Astrocyte of the hippocampus (primary cell): ENCODE results near the gene EIF1AD.
A peak's percentile ranks its signal among the peaks of the same experiment; 100 is the strongest.
"Not testable (repeated sequence)": the region's sequence is repeated elsewhere in the genome, so short reads cannot be mapped to it uniquely, and the experiment has no call there.

Experiments used
- DNase-seq: peaks from one replicate; pipeline ENCODE4 v3.0.0; 2011; ENCODE audit warnings: low read depth, low spot score

EIF1AD gene, protein sequence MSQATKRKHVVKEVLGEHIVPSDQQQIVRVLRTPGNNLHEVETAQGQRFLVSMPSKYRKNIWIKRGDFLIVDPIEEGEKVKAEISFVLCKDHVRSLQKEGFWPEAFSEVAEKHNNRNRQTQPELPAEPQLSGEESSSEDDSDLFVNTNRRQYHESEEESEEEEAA

DNA sequence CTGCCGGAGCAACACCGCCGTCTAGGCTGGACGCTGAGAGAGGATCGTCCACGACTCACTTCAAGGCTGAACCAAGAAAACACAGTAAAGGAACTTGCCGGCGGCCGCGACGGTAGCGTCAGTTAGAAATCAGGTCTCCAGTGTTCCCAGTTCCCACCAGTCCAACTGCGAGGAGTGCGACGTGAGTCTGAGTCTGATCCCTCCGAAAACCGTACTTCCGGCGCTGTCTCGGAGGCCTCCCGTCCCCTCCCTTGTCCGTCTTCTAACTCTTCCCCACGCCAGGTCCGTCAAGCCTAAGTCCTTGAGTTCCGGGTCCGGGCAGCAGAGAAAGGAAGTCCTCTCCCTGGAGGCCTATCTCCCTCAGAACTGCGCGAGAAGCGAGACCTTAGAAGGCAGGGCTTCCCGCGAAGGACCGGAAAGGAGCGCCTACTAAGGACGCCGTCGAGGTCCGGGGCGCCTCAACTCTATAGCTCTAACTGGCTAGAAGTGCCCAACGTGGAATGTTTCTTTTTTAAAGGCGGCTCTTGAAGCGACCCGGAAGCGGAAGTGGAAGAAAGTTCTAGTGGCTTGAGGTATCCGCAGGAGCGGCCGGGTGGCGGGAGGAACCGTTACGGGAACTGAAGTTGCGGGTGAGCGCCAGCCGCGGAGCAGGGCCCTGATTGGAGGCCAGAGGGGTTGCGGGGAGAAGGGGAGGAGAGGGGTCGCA lies at the start of gene EIF1AD, which contains the start of gene BANF1:
Gene EIF1AD, minus strand, starts transcription at position 216 of the 706 bp plus-strand sequence. CDS start 1,768 bp downstream, outside the sequence.
Gene BANF1, plus strand, starts transcription at position 562 of the 706 bp plus-strand sequence. CDS start 748 bp downstream, outside the sequence.
- peak; percentile 98 for DNase-seq

DNA sequence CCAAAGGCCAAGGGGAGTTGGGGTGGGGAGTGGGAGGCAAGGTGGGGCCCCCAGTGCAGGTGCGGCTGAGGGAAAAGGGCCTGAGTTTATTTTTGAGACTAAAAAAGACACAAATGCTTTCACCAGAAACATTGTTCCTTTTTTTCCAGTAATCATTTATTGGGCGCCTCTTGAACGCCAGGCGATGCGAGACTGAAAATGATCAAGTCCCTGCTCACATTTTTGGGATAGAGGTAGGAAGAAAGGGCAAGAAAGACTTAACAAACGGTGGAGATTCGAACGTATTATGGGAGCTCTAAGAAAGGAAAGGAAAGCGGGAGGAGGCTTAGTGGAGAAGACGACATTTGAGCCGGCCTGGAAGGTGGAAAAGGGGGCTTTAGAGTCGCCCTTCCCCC lies 49.4 kb upstream of the EIF1AD start:
- DNase-seq: no peak

DNA sequence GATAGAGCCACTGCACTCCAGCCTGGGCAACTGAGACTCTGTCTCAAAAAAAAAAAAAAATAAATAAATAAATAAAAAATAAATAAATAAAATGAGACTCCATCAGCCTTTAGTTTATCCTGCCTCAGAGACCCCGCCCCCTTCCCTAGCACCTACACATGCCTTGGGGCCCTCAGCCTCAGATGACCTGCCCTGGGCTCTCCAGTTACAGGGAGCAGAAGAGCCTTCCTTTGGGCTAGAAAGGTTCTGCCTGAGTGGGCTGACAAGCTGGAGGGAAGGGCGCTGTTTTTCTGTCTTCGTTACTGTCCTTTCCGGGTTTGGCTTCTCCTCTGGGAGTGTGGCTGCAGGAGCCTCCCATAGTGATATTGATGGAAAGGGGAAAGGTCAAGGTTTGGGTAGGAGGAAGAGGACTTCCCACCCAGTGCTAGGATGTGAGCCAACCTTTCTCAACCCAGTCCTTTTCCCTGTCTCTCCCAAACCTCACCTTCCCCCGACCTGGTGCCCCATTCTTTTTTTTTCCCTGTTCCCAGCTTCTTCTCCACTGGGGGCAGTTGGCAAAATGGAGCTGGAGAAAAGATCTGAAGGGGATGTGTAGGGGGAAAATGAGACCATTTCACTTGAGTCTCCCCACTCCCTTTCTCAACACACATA lies 48.7 kb upstream of the EIF1AD start:
- no peak for DNase-seq

DNA sequence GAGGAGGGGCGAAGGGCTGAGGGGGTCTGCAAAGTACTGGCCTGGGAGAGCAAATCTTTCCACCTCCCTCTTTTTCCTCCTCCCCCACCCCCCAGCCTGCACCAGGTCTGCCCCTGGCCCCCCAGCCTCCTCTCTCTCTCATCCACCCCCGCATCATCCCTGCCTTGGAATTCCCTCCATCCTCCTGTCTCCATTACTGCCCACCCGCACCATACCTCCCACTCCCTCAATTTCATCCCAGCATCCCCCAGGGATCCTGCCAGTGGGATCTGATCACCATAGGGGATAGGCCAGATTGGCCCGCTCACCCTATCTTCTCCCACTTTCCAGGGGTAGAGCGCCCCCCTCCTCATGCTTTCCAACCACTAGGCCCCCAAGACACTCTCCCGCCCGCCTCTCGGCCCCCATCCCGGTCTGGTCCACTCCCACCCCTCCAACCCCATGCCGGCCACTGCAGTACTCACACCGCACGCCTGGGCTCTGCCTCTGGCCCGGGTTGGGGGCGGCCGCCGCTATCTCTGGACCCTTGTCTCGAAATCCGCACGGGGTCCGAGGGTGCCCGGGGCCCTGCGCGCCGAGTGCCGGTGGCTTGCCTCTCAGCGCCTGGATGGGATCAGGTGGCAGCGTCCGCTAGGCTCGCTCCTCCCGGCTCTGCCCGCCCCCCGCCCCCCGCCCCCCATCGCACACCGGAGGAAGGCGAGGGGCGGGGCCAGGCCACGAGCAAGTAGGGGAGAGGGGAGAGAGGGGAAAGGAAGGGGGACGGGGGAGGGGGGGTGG lies 46.8 kb upstream of the EIF1AD start, which contains the start of gene GAL3ST3:
Gene GAL3ST3, minus strand, starts transcription at position 615 of the 777 bp plus-strand sequence. CDS start 3,746 bp downstream, outside the sequence.
- peak; percentile 41 for DNase-seq

DNA sequence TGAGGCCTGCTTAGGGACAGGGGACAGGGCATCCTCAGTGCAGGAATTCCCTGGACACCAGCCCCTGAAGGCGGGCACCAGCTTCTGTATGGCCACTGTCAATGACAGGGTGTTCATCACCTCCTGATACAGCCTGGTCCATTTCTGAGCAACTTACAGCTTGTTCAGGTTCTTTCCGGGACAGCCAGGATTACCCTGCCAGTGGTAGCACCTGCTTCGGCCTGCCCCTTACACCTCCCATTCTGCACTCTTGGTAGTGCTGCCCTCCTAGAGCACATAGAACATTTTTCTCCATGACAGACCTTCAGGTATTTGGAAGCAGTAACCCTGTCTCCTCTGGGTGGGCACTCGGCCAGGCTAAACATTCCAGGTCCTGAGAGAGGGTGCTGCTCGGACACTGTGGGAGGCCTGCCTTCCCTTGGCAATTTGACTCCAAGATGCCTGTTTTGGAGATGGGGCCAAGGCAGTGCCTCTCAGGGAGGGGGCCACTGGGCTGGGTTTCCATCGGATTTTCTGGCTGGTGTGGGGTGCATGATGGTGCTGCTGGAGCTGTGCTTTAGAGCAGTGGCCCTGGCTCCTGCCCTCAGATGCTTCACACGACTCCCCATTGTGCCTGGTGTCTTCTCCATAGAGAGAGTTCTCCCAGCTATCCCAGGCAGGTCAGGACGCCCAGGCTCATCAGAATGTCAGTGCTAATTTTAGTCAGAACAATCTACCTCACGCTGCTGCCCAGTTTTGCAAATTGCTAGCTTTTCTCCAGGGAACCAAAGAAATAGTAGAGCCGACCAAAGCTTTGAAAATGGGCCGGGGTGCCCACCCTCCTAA lies 45.8 kb upstream of the EIF1AD start:
- peak; percentile 83 for DNase-seq

DNA sequence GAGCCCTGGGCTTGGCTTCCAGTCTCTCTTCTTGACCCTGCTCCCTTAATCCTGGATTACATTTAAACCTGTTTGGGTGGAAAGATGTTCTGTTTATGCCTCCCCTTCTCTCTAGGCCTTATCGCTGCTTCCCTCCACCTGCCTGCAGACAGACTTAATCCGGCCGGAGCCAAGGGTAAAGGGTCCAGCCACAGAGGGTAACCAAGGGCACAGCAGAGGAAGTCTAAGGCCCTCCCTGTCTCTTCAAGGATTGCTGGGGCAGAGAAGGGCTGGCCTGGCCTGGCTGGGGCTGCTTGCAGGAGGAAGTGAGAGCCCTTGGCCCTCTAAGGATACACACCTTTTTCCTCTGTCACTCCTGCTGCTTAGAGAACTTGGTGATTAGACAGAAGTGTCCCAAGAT lies 44.9 kb upstream of the EIF1AD start:
- no peak for DNase-seq

DNA sequence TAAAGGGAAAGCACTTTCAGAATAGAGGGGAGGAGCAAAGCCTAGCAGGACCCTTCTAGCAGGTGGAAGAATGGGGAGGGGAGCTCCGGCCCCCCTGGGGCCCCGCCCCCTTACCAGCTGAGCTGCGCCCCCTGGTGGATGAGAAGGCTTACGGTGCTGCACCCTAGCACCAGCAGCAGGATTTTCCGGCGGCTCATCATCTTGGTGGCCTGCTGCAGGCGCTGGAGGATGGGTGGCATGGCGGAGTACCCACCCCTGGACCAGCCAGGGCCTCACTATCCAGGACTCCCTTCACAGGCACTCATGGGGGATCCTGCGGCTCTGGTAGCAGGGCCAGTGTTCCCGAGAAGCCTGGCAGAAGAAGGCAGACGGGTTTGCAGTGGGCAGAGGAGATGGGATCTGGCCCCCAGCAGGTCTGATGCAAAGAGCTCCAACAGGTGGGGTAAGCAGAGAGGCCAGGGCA lies 43.3 kb upstream of the EIF1AD start:
- peak; percentile 85 for DNase-seq

DNA sequence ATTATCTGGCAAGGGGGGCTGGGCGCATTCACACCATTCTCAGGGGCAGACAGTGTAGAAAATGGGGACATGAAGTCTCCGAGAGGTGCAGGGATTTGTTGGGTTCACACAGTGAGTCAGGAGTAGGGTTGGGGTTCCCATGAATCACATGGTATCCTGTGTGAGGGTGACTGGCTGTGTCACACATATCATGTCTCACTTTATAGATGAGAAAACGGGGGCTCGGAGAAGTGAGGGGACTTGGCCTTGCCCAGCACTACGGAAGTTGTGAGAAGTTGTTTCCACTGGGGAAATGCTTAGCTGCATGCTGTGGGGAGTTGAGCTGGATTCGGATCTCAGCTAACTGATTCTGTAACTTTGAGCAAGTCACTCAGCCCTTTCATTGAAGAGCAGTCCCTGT lies 42.8 kb upstream of the EIF1AD start:
- DNase-seq: no peak

DNA sequence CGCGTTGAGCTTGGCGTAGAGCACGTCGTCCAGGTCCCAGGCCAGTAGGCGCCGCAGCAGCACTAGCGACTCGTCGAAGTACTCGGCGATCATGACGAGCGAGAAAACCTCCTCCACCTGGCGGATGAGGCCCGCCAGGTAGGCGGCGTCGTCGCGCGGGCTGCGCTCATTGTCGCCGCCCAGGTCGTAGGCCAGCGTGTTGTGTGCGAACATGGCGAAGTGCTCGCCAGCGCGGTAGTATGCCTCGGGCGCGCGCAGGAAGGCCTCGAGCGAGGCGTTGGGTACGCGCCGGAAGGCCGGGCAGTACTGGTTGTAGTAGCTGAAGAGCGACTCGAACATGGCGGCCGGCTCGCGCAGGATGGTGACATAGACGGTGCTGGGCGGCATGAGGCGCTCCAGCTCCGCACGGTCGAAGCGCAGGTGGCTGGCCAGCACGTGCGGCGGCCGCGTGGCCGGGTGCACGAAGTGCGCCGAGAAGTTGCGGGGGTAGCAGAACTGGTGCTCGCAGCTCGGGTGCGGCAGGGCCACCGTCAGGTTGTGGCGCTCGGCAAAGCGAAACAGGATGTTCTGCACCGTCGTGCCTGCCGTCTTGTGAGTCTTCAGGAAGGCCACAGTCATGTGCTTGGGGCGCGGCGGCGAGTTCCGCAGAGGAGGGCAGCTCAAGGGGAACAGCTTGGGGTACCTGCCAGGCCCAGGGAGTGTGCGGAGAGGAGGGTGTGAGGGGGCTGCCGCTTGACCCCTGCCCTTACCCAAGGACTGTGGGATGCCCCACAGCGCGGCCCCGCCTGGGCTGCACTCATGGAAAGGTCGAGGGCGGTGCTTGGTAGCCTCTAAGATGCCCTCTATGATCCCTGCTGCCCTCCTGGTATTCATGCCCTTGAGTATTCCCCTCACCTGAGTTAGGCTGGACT lies 41.3 kb upstream of the EIF1AD start:
- DNase-seq: no peak

DNA sequence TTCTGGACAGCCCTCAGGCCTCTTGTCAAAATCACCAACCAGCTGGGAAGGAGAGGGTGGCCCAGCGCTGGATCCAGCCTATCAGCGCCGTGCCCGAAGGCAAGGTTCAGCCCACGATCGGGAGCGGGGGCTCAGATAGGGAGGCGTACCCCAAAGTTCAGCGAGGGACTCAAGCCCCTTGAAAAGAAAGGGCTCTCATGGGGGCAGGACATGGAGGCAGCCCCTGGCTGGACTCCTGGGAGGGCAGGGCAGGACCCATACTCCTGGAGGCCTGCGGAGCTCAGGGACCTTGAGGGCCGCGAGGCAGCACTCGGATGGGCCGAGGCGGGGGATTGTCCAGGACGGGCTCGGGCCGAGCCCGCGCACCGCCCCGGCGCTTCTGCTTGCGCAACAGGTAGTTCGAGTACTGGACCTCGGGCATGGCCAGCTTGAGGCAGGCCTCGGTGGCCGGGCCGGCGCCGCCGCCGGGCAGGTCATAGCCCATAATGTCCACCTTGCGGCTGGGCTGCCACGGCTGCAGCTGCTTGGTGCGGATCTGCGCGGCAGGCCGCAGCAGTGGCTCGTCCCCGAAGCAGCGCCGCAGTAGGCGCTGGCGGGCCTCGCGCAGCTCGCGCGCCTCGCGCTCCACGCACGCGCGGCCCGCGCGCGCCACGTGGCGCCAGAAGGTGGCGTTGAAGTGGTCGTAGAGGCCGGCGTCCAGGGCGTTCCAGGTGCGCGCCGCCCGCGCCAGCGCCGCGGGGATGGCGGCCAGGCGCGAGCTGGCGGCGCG lies 40.5 kb upstream of the EIF1AD start:
- DNase-seq: no peak

DNA sequence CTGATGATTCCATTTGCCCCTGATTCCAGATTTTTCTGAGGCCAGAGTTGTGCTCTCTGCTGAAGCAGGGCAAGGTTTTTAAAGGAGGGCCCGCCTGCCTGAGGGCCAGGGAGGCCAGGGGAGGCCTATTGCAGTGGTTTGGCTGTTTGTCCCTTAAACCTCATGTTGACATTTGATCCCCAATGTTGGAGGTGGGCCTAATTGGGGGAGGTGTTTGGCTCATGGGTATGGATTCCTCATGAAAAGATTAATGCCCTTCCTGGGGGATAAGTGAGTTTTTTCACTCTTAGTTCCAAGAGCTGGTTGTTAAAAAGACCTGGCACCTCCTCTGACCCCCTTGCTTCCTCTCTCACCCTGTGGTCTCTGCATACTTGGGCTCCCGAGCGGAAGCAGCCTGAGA lies 37.8 kb upstream of the EIF1AD start:
- peak; percentile 48 for DNase-seq

DNA sequence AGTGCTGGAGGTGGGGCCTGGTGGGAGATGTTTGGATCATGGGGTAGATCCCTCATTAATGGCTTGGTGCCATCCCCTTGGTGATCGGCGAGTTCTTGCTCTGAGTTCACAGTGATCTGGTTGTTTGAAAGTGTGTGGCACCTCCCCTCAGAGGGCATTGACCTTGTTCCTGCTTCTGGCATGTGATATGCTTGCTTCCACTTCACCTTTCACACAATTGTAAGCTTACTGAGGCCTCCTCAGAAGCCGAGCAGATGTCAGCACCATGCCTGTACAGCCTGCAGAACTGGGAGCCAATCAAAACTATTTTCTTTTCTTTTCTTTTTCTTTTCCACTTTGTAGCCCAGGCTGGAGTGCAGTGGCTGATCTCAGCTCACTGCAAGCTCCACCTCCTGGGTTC lies 35.4 kb upstream of the EIF1AD start:
- DNase-seq: no peak

DNA sequence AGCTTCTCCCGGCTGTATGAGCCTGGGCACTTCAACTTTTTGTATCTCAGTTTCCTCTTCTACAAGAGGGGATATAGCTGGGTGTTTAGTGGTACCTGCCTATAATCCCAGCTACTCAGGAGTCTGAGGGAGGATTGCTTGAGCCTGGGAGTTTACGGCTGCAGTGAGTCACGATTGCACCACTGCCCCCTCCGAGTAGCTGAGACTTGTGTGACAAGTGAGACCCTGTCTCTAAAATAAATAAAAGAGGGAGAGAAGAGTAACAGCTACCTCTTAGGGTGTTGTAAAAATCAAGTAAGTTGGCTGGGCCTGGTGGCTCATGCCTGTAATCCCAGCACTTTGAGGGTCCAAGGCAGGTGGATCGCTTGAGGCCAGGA lies 34.4 kb upstream of the EIF1AD start:
- no peak for DNase-seq

DNA sequence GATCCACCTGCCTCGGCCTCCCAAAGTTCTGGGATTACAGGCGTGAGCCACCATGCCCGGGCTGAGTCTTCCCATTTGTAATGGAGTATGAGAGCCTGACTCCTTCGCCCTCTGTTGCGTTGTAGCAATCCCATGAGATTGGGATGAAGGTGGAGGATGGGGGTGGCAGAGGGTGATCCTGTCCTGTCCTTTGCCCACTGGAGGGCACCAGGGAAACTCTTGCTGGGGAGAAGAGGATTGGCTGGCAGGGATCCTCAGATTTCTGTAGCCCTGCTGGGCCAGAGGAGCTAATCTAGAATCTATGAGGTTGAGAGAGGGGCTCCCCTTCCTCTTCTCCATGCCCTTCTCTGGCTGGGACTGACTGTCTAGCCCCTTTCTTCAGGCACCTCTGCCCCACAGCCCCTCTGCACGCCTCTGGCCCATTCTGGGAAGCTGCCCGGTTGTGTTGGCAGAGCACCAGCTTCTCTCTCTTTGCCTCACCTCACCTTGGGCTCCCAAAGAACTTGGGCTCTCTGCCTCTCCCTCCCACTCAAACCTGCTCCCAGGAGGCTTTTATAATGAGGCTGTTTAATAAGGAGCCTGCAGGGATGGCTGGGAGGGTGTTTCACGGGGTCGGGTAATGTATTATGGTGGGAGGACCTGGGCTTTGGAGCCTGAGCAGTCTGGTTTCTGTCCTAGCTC lies 33.8 kb upstream of the EIF1AD start:
- DNase-seq: no peak

DNA sequence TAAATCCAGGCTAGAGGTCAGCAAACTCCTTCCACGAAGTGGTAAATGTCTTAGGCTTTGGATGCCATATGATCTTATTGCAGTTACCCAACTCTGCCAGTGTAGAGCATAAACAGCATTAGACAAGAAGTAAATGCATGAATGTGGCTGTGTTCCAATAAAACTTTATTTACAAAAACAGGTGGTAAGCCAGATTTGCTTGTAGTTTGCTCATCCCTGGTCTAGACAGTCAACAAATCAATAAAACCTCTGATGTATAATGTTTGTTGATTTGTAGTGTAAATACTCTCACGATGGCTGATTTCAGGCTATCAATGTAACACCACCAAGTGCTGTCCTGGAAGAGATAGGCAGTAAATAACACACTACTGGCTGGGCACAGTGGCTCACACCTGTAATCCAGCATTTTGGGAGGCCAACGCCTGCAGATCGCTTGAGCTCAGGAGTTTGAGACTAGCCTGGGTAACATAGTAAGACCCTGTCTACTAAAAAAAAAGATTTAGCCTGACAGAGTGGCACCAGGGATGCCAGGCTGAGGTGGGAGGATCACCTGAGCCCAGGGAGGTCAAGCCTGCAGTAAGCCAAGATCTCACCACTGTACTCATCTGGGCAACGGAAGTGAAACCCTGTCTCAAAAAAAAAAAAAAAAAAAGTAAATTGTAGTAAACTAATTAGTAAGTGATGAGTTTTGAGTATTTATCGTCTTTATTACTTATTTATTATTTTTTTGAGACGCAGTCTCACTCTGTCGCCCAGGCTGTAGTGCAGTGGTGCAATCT lies 31.2 kb upstream of the EIF1AD start:
- DNase-seq: no peak

DNA sequence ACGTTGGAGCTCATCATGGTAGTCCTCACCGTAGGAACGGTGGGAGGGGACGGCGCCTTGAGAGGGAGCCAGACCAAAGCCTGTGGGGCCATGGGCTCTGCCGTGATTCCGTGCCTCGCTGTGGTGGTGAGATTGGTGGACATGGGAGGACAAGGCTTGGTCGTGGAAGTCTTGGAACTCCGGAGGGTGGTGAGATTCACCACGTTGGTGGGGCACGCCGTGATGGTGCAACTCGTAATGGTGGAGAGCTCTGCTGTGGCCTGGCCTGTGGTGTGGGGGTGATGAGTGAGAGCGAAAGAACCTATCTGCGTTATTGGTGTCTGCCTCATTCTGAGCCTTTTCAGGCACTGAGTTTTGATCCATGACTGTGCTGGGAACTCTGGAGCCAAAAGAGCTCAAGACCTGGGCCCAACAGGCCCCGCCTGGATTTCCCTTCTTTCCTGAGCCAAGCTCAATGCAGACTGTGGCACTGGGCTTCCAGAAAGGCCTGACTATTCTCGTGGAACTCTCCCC lies 24.1 kb upstream of the EIF1AD start, which contains the start of gene CATSPER1:
Gene CATSPER1, minus strand, starts transcription at position 463 of the 513 bp plus-strand sequence. Its CDS starts 100 bp downstream, at position 363.
- no peak for DNase-seq

DNA sequence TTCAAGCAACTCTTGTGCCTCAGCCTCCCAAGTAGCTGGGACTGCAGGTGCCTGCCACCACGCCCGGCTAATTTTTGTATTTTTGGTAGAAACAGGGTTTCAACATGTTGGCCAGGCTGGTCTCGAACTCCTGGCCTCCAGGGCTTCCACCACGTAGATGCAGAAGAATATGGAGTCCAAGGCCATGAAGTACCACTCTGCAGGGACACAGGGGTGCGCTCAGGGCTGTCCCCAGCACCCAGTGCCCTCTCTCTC lies 21.2 kb upstream of the EIF1AD start:
- DNase-seq: not testable (repeated sequence)
